HL-60 (cell line): ENCODE data around the gene FAM149A.

Experiments
- DNase-seq, 2 experiments: peaks; one replicate each; pipeline ENCODE4 v3.0.0-alpha.2; 2010 to 2020; ENCODE audit warnings: low read depth in 1 of 2, low spot score in 1 of 2
- H3K27ac ChIP-seq: fragments of 250-450 bp; sonication (Bioruptor Pico); replicated peaks from 2 replicates; pipeline ENCODE4 v1.5.1; 2020; ENCODE audit warnings: mild to moderate bottlenecking, moderate library complexity
- H3K27me3 ChIP-seq: fragments of 250-450 bp; sonication (Bioruptor Pico); 2 replicates; pipeline ENCODE4 v1.5.1; 2021; ENCODE audit warnings: mild to moderate bottlenecking, moderate library complexity; ENCODE audit not compliant: insufficient read depth, poor library complexity, severe bottlenecking
- H3K4me3 ChIP-seq: replicated peaks from 2 replicates; pipeline ENCODE4 v1.5.1; 2011; ENCODE audit warnings: mild to moderate bottlenecking, control low read depth, low read length; ENCODE audit not compliant: insufficient read depth
- CTCF ChIP-seq: IDR thresholded peaks from one replicate; pipeline ENCODE4 v1.5.1; 2011; ENCODE audit warnings: low read length, control low read depth, inconsistent platforms; ENCODE audit not compliant: insufficient read depth
- GABPA ChIP-seq: IDR thresholded peaks from 2 replicates; pipeline ENCODE4 v1.6.1; 2012; ENCODE audit warnings: low read depth
- POLR2AphosphoS5 ChIP-seq: IDR thresholded peaks from 2 replicates; pipeline ENCODE4 v1.6.1; 2012; ENCODE audit warnings: low read depth
- SPI1 ChIP-seq: IDR thresholded peaks from 2 replicates; pipeline ENCODE4 v1.6.1; 2012; ENCODE audit warnings: low read depth, mild to moderate bottlenecking, borderline replicate concordance
- TF ChIP-seq, protein P1 (sequence below): IDR thresholded peaks from 2 replicates; pipeline ENCODE4 v1.6.1; 2012; ENCODE audit warnings: low read depth; ENCODE audit not compliant: insufficient replicate concordance

The FAM149A gene

DNA sequence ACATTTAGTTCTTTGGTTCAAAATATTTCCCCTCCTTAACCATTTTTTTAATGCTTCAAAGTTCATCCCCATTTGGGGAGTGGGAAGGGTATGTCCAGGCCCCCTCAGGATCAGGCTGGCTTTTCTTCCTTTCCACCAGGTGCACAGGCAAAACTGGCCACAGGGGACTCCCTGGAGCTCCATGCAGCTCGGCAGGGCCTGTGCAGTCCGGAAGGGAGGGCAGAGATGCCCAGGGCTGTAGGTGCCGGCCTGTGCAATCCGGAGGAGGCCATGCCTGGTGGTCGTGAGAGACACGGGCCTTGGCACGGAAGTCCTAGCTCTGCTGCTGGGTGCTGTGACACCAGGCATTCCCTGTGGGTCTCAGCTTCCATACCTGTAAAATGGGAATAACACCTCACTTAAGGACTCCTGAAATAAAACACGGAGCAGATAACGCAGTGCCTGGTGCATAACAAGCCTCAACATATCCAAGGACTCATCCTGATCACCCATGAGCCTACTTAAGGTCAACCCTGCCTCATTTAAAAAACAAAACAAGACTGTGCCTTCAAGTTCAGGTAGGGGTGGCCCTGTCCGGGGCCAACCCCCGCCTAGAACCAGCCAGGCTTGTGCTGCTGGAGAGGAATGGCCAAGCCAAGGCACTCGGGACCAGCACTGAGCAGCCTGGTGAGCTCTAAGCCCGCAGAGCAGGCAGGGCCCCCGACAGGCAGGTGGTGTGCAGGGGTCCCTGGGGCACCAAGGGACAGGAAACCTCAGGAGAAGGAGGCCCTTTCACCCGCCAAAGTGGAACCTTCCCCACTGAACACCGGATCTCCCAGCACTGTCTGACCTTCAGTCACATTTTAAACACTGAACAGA is 65.7 kb downstream of the FAM149A start:
- no peaks in the 10 kb centered on the region for H3K27me3 ChIP-seq
- H3K4me3 ChIP-seq = no peak overlapping the region
- H3K27ac ChIP-seq = no peak overlapping the region
- TF ChIP-seq GABPA = no peak
- TF ChIP-seq, protein P1, sequence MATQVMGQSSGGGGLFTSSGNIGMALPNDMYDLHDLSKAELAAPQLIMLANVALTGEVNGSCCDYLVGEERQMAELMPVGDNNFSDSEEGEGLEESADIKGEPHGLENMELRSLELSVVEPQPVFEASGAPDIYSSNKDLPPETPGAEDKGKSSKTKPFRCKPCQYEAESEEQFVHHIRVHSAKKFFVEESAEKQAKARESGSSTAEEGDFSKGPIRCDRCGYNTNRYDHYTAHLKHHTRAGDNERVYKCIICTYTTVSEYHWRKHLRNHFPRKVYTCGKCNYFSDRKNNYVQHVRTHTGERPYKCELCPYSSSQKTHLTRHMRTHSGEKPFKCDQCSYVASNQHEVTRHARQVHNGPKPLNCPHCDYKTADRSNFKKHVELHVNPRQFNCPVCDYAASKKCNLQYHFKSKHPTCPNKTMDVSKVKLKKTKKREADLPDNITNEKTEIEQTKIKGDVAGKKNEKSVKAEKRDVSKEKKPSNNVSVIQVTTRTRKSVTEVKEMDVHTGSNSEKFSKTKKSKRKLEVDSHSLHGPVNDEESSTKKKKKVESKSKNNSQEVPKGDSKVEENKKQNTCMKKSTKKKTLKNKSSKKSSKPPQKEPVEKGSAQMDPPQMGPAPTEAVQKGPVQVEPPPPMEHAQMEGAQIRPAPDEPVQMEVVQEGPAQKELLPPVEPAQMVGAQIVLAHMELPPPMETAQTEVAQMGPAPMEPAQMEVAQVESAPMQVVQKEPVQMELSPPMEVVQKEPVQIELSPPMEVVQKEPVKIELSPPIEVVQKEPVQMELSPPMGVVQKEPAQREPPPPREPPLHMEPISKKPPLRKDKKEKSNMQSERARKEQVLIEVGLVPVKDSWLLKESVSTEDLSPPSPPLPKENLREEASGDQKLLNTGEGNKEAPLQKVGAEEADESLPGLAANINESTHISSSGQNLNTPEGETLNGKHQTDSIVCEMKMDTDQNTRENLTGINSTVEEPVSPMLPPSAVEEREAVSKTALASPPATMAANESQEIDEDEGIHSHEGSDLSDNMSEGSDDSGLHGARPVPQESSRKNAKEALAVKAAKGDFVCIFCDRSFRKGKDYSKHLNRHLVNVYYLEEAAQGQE = no peak
- TF ChIP-seq SPI1 = no peak
- TF ChIP-seq CTCF = no peak
- no peak for TF ChIP-seq POLR2AphosphoS5
- no peak for DNase-seq

- TF ChIP-seq CTCF = no peak
- TF ChIP-seq, protein P1 = no peak
- no peak for TF ChIP-seq POLR2AphosphoS5
- TF ChIP-seq SPI1 = no peak
- TF ChIP-seq GABPA = no peak
- H3K27me3 ChIP-seq = no peaks in the 10 kb centered on the region
- no peak overlapping the region for H3K4me3 ChIP-seq
- no peak overlapping the region for H3K27ac ChIP-seq
- DNase-seq = no peak
Measured at GRCh38 chr4:186170966-186171365, 66.5 kb downstream of the FAM149A start.

DNA sequence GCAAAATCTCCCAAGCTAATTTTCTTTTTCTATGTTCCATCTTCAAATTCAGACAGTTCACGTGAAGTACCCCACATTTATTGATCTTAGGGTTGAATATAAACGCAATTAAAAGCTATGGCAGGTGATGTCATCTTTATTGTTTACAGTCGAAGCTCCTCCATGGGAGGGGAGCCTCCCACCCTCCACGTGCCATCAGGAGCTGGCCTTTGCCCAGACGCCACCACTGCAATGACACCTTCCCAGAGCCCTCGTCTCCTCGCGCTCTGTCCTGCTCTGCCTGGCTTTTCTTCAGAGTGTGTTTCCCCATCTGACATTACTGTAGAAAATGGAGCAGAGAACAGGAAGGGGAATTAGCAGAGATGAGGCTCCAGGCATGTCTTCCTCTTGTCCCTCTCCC is 68.0 kb downstream of the FAM149A start:
- Histone ChIP-seq H3K4me3 (no peak overlapping the region), H3K27ac (no peak overlapping the region), H3K27me3 (no peaks in the 10 kb centered on the region)
- DNase-seq = no peak
- no peak for TF ChIP-seq POLR2AphosphoS5
- no peak for TF ChIP-seq CTCF
- TF ChIP-seq GABPA = no peak
- TF ChIP-seq SPI1 = no peak
- TF ChIP-seq, protein P1 = no peak
